COLO829 (cell line): ENCODE data around the gene ANKZF1.
A peak's percentile ranks its signal among the peaks of the same experiment; 100 is the strongest.
"Not testable (repeated sequence)": the region's sequence is repeated elsewhere in the genome, so short reads cannot be mapped to it uniquely, and the experiment has no call there.

Experiments used
- DNase-seq: peaks from one replicate; pipeline ENCODE4 v3.0.0; 2012; ENCODE audit warnings: low spot score

ANKZF1 gene, protein sequence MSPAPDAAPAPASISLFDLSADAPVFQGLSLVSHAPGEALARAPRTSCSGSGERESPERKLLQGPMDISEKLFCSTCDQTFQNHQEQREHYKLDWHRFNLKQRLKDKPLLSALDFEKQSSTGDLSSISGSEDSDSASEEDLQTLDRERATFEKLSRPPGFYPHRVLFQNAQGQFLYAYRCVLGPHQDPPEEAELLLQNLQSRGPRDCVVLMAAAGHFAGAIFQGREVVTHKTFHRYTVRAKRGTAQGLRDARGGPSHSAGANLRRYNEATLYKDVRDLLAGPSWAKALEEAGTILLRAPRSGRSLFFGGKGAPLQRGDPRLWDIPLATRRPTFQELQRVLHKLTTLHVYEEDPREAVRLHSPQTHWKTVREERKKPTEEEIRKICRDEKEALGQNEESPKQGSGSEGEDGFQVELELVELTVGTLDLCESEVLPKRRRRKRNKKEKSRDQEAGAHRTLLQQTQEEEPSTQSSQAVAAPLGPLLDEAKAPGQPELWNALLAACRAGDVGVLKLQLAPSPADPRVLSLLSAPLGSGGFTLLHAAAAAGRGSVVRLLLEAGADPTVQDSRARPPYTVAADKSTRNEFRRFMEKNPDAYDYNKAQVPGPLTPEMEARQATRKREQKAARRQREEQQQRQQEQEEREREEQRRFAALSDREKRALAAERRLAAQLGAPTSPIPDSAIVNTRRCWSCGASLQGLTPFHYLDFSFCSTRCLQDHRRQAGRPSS

GRCh38 chr2:219229305-219230058 lies at the start of gene ANKZF1, which contains the start of gene ATG9A:
TSS of gene ANKZF1 (plus strand) at chr2:219229806. CDS start at chr2:219230258, 452 bp downstream.
TSS of gene ATG9A (minus strand) at chr2:219229636. CDS start at chr2:219228024, 1,612 bp downstream.
- DNase-seq, result peak; percentile 98

- no peak for DNase-seq
These were observed 48.6 kb upstream of the ANKZF1 start for GRCh38 chr2:219180961-219181360.

DNA sequence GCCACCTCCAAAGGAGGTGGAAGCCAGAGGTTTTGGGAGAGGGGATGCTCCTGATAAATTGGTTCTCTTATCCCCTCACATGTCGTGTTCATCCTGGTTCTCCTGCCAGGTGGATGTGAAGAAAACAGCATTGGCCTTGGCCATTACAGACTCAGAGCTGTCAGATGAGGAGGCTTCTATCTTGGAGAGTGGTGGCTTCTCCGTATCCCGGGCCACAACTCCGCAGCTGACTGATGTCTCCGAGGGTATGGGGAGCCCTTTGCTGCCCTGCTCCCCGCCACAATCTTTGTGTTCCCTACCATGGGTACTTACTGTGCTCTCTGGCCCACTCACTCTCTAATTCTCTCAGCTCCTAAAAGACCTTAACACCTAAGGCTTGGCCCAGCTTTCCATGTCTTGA lies 48.1 kb upstream of the ANKZF1 start:
- DNase-seq, result no peak

- DNase-seq, result no peak
These were observed 47.1 kb upstream of the ANKZF1 start for GRCh38 chr2:219182331-219183150.

DNA sequence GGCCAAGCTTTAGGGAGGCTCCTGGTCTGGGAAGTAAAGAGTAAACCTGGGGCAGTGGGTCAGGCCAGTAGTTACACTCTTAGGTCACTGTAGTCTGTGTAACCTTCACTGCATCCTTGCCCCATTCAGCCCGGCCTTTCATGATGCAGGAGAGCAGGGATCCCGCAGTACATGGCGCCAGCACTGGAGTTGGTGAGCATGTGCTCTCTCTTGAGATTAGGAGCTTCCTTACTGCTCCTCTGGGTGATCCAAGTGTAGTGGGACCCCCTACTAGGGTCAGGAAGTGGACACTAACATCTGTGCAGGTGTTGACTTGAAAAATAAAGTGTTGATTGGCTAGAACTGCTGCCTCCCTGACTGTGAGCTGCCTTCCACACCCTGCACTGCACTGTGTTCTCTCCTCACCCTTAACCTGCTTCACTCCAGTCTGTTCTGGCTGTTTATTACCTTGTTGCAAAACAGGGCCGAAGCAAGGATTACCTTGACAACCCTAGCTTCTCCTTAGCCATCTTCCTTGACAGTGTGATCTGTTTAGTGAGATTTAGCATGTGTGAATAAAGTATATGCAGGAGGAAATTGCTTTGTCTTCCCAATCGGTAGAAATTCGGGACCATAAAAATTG lies 46.3 kb upstream of the ANKZF1 start:
- DNase-seq, result no peak

DNA sequence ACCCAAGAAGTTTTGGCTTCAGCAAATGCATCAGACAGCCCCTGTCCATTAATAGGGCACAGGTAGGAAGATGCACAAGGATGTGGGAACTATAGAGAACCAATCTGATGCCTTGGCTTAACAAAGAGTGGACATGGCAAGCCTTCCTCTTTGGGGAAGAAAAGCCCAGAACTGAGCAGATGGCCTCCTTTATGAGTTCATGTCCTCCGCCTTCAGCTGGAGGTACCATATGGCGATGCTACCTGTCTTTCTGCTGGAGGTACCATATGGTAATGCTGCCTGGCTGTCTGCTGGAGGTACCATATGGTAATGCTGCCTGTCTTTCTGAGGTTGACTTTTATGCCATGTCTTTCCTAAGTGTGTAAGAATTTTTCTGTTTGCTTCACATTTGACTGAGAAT lies 45.5 kb upstream of the ANKZF1 start:
- no peak for DNase-seq

GRCh38 chr2:219186754-219187456 lies 42.7 kb upstream of the ANKZF1 start:
- no peak for DNase-seq

GRCh38 chr2:219197388-219197787 lies 32.2 kb upstream of the ANKZF1 start:
- no peak for DNase-seq

DNA sequence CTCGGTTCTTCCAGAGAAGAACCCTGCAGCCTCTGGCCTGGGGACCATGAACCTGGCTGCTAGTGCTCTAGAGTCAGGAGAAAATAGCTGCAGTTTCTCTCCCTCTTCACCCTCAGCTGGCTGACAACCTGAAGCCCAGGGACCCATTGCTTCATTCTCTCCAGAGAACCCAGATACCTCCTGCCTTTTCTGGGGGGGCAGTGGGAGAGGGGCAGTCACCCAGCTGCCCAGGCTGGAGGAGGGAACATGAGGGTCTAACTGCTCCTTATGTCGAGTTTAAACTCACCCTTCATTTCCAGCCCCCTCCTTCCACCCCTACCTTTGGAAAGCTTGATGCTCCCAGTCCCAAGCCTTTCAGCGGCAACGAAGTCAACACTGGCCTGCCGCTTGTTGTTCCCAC lies 30.6 kb upstream of the ANKZF1 start:
- DNase-seq, result no peak

DNA sequence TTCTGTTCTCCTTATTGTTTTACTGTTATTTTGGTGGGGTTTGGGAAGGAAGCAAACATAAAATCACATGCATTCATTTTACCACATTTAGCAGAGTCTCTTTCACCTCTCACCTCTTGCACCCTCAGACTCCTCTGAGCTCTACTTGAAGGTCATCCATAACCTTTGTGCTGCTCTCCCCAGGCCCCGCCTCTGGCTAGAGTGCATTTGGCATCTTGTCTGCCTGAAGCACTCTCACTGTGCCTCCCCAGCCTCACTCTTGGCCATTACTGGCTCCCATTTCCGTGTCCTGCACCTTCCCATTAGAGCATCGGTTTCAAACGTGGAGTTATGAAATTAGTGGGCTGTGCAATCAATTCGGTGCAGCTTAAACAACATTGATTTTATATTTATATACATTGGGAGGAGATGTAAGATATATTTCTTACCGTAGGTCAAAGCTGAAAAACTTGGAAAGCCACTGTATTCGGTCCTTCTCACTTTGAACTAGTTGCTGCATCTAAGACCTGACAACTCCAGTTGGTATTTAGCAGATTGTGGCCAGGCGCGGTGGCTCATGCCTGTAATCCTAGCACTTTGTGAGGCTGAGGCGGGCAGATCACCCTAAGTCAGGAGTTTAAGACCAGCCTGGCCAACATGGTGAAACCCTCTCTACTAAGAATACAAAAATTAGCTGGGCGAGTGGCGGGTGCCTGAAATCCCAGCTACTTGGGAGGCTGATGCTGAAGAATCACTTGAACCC lies 30.0 kb upstream of the ANKZF1 start:
- DNase-seq, result no peak

DNA sequence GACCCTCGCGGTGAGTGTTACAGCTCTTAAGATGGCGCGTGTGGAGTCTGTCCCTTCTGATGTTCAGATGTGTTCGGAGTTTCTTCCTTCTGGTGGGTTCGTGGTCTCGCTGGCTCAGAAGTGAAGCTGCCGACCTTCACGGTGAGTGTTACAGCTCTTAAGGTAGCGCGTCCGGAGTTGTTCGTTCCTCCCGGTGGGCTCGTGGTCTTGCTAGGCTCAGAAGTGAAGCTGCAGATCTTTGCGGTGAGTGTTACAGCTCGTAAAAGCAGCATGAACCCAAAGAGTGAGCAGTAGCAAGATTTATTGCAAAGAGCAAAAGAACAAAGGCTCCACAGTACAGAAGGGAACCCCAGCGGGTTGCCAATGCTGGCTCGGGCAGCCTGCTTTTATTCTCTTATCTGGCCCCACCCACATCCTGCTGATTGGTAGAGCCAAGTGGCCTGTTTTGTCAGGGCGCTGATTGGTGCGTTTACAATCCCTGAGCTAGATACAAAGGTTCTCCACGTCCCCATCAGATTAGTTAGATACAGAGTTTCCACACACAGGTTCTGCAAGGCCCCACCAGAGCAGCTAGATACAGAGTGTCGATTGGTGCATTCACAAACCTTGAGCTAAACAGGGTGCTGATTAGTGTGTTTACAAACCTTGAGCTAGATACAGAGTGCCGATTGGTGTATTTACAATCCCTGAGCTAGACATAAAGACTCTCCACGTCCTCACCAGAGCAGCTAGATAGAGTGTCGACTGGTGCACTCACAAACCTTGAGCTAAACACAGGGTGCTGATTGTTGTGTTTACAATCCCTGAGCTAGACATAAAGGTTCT lies 28.9 kb upstream of the ANKZF1 start:
- not testable (repeated sequence) for DNase-seq

DNA sequence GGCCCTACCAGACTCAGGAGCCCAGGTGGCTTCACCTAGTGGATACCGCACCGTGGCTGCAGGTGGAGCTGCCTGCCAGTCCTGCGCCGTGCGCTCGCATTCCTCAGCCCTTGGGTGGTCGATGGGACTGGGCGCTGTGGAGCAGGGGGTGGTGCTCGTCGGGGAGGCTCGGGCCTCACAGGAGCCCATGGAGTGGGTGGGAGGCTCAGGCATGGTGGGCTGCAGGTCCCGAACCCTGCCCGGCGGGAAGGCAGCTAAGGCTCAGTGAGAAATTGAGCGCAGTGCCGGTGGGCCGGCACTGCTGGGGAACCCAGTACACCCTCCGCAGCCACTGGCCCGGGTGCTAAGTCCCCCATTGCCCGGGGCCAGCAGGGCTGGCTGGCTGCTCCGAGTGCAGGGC lies 28.3 kb upstream of the ANKZF1 start:
- not testable (repeated sequence) for DNase-seq

DNA sequence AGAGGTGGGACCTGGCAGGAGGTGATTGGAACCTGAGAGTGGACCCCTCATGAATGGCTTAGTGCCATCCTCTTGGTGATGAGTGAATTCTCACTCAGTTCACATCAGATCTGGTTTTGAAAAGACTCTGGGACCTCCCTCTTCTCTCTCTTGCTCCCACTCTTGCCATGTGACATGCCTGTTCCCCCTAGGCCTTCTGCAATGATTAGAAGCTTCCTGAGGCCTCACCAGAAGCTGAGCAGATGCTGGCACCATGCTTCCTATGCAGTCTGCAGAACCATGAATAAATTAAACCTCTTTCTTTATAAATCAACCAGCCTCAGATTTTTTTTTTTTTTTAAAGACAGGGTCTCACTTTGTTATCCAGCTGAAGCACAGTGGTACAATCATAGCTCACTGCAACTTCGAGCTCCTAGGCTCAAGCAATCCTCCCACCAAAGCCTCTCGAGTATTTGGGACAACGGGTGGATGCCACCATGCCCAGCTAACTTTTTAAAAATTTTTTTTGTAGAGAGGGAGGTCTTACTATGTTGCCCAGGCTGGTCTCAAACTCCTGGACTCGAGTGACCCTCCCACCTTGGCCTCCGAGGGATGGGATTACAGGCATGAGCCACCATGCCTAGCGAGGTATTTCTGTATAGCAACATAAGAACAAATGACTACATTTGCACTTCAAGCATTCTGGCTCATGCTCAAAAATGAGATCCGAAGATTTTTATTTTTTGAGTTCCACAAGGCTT lies 25.0 kb upstream of the ANKZF1 start:
- DNase-seq, result no peak

DNA sequence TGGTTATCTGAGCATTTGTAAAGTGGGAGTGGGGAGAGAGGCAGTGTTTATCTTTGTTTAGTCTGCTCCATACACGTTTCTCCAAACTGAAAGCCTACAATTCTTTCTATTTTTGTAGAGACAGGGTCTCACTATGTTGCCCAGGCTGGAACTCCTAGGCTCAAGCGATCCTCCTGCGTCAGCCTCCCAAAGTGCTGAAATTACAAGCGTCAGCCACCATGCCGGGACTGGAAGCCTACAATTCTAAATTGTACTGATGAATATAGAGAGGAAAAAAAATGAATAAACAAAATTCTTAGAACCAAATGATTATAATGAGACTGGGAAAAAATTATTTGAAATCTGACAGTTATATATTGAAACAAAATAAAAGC lies 24.5 kb upstream of the ANKZF1 start:
- no peak for DNase-seq

GRCh38 chr2:219205981-219206327 lies 23.7 kb upstream of the ANKZF1 start:
- DNase-seq, result no peak

DNA sequence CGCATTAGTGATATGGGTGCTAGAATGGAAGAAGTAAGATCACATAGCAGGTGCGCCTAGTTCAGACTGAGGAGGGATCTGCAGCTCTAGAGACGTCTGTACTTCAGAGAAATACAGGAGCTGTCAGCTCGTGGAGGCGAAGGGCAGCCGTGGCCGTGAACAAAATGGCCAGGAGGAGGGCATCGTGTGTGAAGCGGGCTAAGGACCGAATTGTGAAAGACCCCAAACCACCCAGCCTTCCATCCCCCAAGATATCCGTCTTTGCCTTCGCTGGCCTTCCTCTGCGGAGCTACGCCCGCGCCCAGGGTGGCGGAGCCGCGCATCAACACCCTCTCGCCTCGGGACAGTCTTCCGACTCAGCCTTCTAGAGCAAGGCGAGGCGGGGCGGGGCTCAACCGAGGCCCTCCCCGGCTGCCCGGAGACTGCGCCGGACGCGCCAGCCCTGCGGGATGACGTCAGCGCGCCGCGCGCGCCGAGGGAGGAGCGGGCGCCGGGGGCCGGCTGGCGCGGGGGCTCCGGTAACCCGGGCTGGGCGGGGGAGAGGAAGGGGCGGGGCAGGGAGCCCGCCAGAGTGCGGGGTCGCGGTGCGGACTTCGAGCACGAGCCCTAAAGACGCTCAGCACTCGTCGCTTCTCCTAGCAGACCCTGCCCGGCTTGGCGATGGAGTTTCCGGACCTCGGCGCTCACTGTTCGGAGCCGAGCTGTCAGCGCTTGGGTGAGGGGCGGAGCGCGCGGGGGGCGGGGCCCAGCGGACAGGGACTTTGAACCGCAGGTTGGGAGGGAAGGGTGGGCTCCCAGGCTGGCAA lies 23.1 kb upstream of the ANKZF1 start, which contains the start of gene ZFAND2B:
Gene ZFAND2B, plus strand, starts transcription at position 455 of the 806 bp plus-strand sequence. Its CDS starts 206 bp downstream, at position 661.
- peak; percentile 97 for DNase-seq

- DNase-seq, result no peak
These were observed 22.3 kb upstream of the ANKZF1 start for GRCh38 chr2:219207134-219207883.
